Myocyte (in vitro differentiated cells): ENCODE measurements around the gene LST1. TPM values are rescaled to one million over a fixed set of nuclear protein-coding genes. Genes with fewer than 3 reads are reported as not detected.
A peak's percentile ranks its signal among the peaks of the same experiment; 100 is the strongest.
"Not testable (repeated sequence)": the region's sequence is repeated elsewhere in the genome, so short reads cannot be mapped to it uniquely, and the experiment has no call there.

Experiments
- DNase-seq: peaks from one replicate; pipeline ENCODE4 v3.0.0-alpha.2; 2012; ENCODE audit warnings: low read depth
- total RNA-seq: library from RNA; depleted of rRNA; stranded (reverse); fragments of >200 nt; gene quantifications from 2 replicates; pipeline ENCODE4 v1.2.3, GENCODE V29; 2014

The LST1 gene
- total RNA-seq, 1 donor from 2014 or later = not detected

- DNase-seq = no peak
Measured at GRCh38 chr6:31580438-31580740, 5.7 kb upstream of the LST1 start.

- peak; percentile 82 for DNase-seq
Measured at GRCh38 chr6:31580807-31581433, 5.2 kb upstream of the LST1 start.

GRCh38 chr6:31581434-31582229 lies 4.4 kb upstream of the LST1 start:
- DNase-seq = no peak

- DNase-seq = no peak
Measured at GRCh38 chr6:31582230-31582643, 3.8 kb upstream of the LST1 start, which contains the start of gene LTB. Gene LTB (minus strand): TSS chr6:31582424. CDS start chr6:31582417, 7 bp downstream.

- DNase-seq = no peak
Measured at GRCh38 chr6:31585491-31585890, 586 bp upstream of the LST1 start.

GRCh38 chr6:31586599-31587281 lies 663 bp downstream of the LST1 start:
- DNase-seq = no peak

- DNase-seq = no peak
Measured at GRCh38 chr6:31587791-31588777, 2.0 kb downstream of the LST1 start.

GRCh38 chr6:31588871-31589650 lies 3.0 kb downstream of the LST1 start:
- DNase-seq = peak; percentile 27

- DNase-seq = not testable (repeated sequence)
Measured at GRCh38 chr6:31590691-31591090, 4.6 kb downstream of the LST1 start.

GRCh38 chr6:31592396-31592771 lies 6.3 kb downstream of the LST1 start:
- DNase-seq = no peak

GRCh38 chr6:31597006-31597405 lies 10.9 kb downstream of the LST1 start:
- DNase-seq = peak; percentile 24

- no peak for DNase-seq
Measured at GRCh38 chr6:31607317-31607716, 21.2 kb downstream of the LST1 start.

- no peak for DNase-seq
Measured at GRCh38 chr6:31609519-31610406, 23.7 kb downstream of the LST1 start.

GRCh38 chr6:31610968-31611367 lies 24.9 kb downstream of the LST1 start:
- DNase-seq = no peak

- no peak for DNase-seq
Measured at GRCh38 chr6:31614075-31614619, 28.1 kb downstream of the LST1 start.

- DNase-seq = no peak
Measured at GRCh38 chr6:31614684-31615578, 28.9 kb downstream of the LST1 start, which contains the start of gene AIF1. Gene AIF1 (plus strand): TSS chr6:31615234. CDS start chr6:31615330, 96 bp downstream.

- no peak for DNase-seq
Measured at GRCh38 chr6:31615748-31616147, 29.7 kb downstream of the LST1 start.

- no peak for DNase-seq
Measured at GRCh38 chr6:31617010-31617409, 30.9 kb downstream of the LST1 start.
